Stimulated activated CD8-positive, alpha-beta memory T cell treated with anti-CD3 and anti-CD28 coated beads, Interleukin-4, amount 100 ng/mL, for 4 hours (primary cell): ENCODE measurements around the gene HNRNPR.
"Not testable (repeated sequence)": the region's sequence is repeated elsewhere in the genome, so short reads cannot be mapped to it uniquely, and the experiment has no call there.

Source experiments
- DNase-seq, 2 donors: peaks; one replicate each; pipeline ENCODE4 v3.0.0-alpha.2; 2020; ENCODE audit warnings: low read depth in 2 of 2, low spot score in 1 of 2

HNRNPR gene

GRCh38 chr1:23344111-23344986, at the start of gene HNRNPR:
Gene HNRNPR (minus strand): TSS chr1:23344284. CDS start chr1:23341008, 3,276 bp downstream.
- DNase-seq = peak; percentile 95 to 99

- DNase-seq = no peak
These were observed 49.6 kb upstream of the HNRNPR start for GRCh38 chr1:23393706-23394105.

- DNase-seq = no peak
These were observed 48.2 kb upstream of the HNRNPR start for GRCh38 chr1:23392125-23392855.

- no peak for DNase-seq
These were observed 45.8 kb upstream of the HNRNPR start for GRCh38 chr1:23389837-23390321.

GRCh38 chr1:23387494-23387893, 43.4 kb upstream of the HNRNPR start:
- DNase-seq = no peak

- DNase-seq = no peak
These were observed 41.1 kb upstream of the HNRNPR start for GRCh38 chr1:23385119-23385621.

GRCh38 chr1:23384312-23385058, 40.4 kb upstream of the HNRNPR start:
- no peak for DNase-seq

GRCh38 chr1:23383577-23384311, 39.7 kb upstream of the HNRNPR start:
- DNase-seq = no peak

- no peak for DNase-seq
These were observed 37.3 kb upstream of the HNRNPR start for GRCh38 chr1:23381233-23381885.

GRCh38 chr1:23380719-23381118, 36.6 kb upstream of the HNRNPR start:
- DNase-seq = no peak

GRCh38 chr1:23380236-23380635, 36.2 kb upstream of the HNRNPR start:
- DNase-seq = not testable (repeated sequence)

GRCh38 chr1:23376890-23377811, 33.1 kb upstream of the HNRNPR start:
- DNase-seq = no peak

- DNase-seq = not testable (repeated sequence)
These were observed 30.1 kb upstream of the HNRNPR start for GRCh38 chr1:23374079-23374735.

- no peak for DNase-seq
These were observed 28.1 kb upstream of the HNRNPR start for GRCh38 chr1:23371987-23372880.

GRCh38 chr1:23370709-23371584, 26.9 kb upstream of the HNRNPR start:
- no peak for DNase-seq

GRCh38 chr1:23370330-23370708, 26.2 kb upstream of the HNRNPR start:
- DNase-seq = no peak
